H1 (cell line): ENCODE measurements around the gene AP5Z1. TPM values are rescaled to one million over a fixed set of nuclear protein-coding genes. Genes with fewer than 3 reads are reported as not detected.

ENCODE experiments used
- CTCF ChIA-PET: fragments of 300-600 bp; sonication (Branson Sonifier 250); formaldehyde crosslinking; loops from one replicate; lab custom pipeline; 2021; ENCODE audit not compliant: partially characterized antibody; lab: Charles Lee
- POLR2A ChIA-PET: fragments of 300-600 bp; sonication (Branson Sonifier 250); formaldehyde crosslinking; loops from one replicate; lab custom pipeline; 2021; ENCODE audit warnings: inconsistent platforms; ENCODE audit not compliant: partially characterized antibody; lab: Charles Lee
- DNase-seq, 2 experiments: peaks; one replicate each; pipeline versions ENCODE4 v3.0.0 to v3.0.0-alpha.2; 2010 to 2022; ENCODE audit warnings: low spot score in 2 of 2, low read depth in 1 of 2, mixed read lengths in 1 of 2
- FAIRE-seq: peaks from 2 replicates; lab custom pipeline; 2011; peaks lifted over from hg19 to GRCh38; lab: Jason Lieb, UNC
- H2AFZ ChIP-seq: 2 replicates; pipeline ENCODE4 v1.8.1; 2012; ENCODE audit warnings: low read length, inconsistent platforms
- H2AK5ac ChIP-seq: 2 replicates; pipeline ENCODE4 v1.6.1; 2013; ENCODE audit warnings: low read depth, low read length
- H2BK120ac ChIP-seq: replicated peaks from 2 replicates; pipeline ENCODE3; 2013; ENCODE audit warnings: low read depth, low read length, inconsistent platforms
- H2BK12ac ChIP-seq: 2 replicates; pipeline ENCODE4 v1.6.1; 2013; ENCODE audit warnings: low read depth, low read length
- H2BK15ac ChIP-seq: 2 replicates; pipeline ENCODE4 v1.6.1; 2013; ENCODE audit warnings: low read length
- H2BK20ac ChIP-seq: 2 replicates; pipeline ENCODE4 v1.6.1; 2013; ENCODE audit warnings: low read length
- H2BK5ac ChIP-seq: 2 replicates; pipeline ENCODE4 v1.6.1; 2013; ENCODE audit warnings: low read depth, low read length
- H3K14ac ChIP-seq: 2 replicates; pipeline ENCODE4 v1.6.1; 2013; ENCODE audit warnings: inconsistent platforms; ENCODE audit not compliant: insufficient read length
- H3K18ac ChIP-seq: 2 replicates; pipeline ENCODE4 v1.6.1; 2013; ENCODE audit warnings: low read length; ENCODE audit errors: extremely low read depth
- H3K23ac ChIP-seq: 2 replicates; pipeline ENCODE4 v1.6.1; 2013; ENCODE audit warnings: inconsistent platforms; ENCODE audit not compliant: insufficient read length
- H3K23me2 ChIP-seq: 2 replicates; pipeline ENCODE4 v1.6.1; 2013; ENCODE audit warnings: low read depth, low read length
- H3K27ac ChIP-seq: 2 replicates; pipeline ENCODE4 v1.6.1; 2011; ENCODE audit warnings: low read depth, low read length, inconsistent platforms
- H3K27me3 ChIP-seq, 4 experiments: replicated peaks in 1 of 4; 1 replicate in 1 of 4; 2 replicates in 3 of 4; pipeline versions ENCODE4 v1.6.1 to v1.8.1; 2011 to 2013; ENCODE audit warnings: low read length in 3 of 4, mild to moderate bottlenecking in 3 of 4, inconsistent platforms in 2 of 4, mixed read lengths in 2 of 4, moderate library complexity in 1 of 4; ENCODE audit not compliant: control insufficient read depth in 3 of 4, insufficient read depth in 3 of 4; ENCODE audit errors: extremely low read depth in 1 of 4
- H3K36me3 ChIP-seq, 4 experiments: 2 replicates each; pipeline versions ENCODE4 v1.6.1 to v1.8.1; 2011 to 2013; ENCODE audit warnings: mild to moderate bottlenecking in 4 of 4, low read length in 3 of 4, moderate library complexity in 2 of 4, control low read depth in 1 of 4, inconsistent platforms in 1 of 4; ENCODE audit not compliant: insufficient read depth in 4 of 4, control insufficient read depth in 2 of 4
- H3K4ac ChIP-seq: replicated peaks from 2 replicates; pipeline ENCODE3; 2013; ENCODE audit warnings: low read length, low read depth, mixed read lengths, inconsistent platforms; ENCODE audit not compliant: insufficient read length
- H3K4me1 ChIP-seq, 4 experiments: replicated peaks in 1 of 4; 1 replicate in 1 of 4; 2 replicates in 3 of 4; pipeline versions ENCODE4 v1.6.1 to v1.8.1; 2011 to 2013; ENCODE audit warnings: low read length in 3 of 4, inconsistent platforms in 2 of 4, mixed read lengths in 1 of 4; ENCODE audit not compliant: insufficient read depth in 4 of 4, control insufficient read depth in 3 of 4
- H3K4me2 ChIP-seq, 2 experiments: 2 replicates each; pipeline versions ENCODE4 v1.6.1 to v1.8.1; 2011 to 2013; ENCODE audit warnings: low read depth in 2 of 2, low read length in 2 of 2, control low read depth in 1 of 2, inconsistent platforms in 1 of 2, mild to moderate bottlenecking in 1 of 2; ENCODE audit not compliant: insufficient read depth in 1 of 2
- H3K4me3 ChIP-seq, 4 experiments: fragments of 200-600, 300-600 bp in 1 of 4; sonication (generic), shearing (Covaris generic), sonication (Bioruptor Twin) in 1 of 4; 2 replicates each; pipeline versions ENCODE4 v1.5.1 to v1.8.1; 2011 to 2016; ENCODE audit warnings: low read length in 4 of 4, low read depth in 3 of 4, control low read depth in 2 of 4, inconsistent platforms in 2 of 4, mild to moderate bottlenecking in 2 of 4, mixed read lengths in 1 of 4, moderate library complexity in 1 of 4; ENCODE audit not compliant: insufficient read depth in 2 of 4; ENCODE audit errors: extremely low read depth in 1 of 4
- H3K56ac ChIP-seq: replicated peaks from 2 replicates; pipeline ENCODE3; 2013; ENCODE audit warnings: low read depth, mild to moderate bottlenecking, mixed read lengths, low read length, inconsistent platforms; ENCODE audit not compliant: insufficient read length
- H3K79me1 ChIP-seq: 2 replicates; pipeline ENCODE4 v1.6.1; 2013; ENCODE audit warnings: low read depth, low read length, control low read depth
- H3K79me2 ChIP-seq, 2 experiments: 2 replicates each; pipeline versions ENCODE4 v1.6.1 to v1.8.1; 2012 to 2013; ENCODE audit warnings: low read length in 2 of 2, mild to moderate bottlenecking in 2 of 2, inconsistent platforms in 1 of 2; ENCODE audit not compliant: insufficient read depth in 2 of 2, control insufficient read depth in 1 of 2
- H3K9ac ChIP-seq, 4 experiments: replicated peaks in 1 of 4; 1 replicate in 1 of 4; 2 replicates in 3 of 4; pipeline versions ENCODE4 v1.6.1 to v1.8.1; 2011 to 2013; ENCODE audit warnings: low read depth in 3 of 4, low read length in 3 of 4, control low read depth in 2 of 4, mild to moderate bottlenecking in 2 of 4, moderate library complexity in 2 of 4, inconsistent platforms in 1 of 4; ENCODE audit errors: extremely low read depth in 1 of 4
- H3K9me3 ChIP-seq, 2 experiments: 2 replicates each; pipeline versions ENCODE4 v1.6.1 to v1.8.1; 2012 to 2013; ENCODE audit warnings: mild to moderate bottlenecking in 2 of 2, moderate library complexity in 2 of 2, control low read depth in 1 of 2, inconsistent platforms in 1 of 2, low read depth in 1 of 2, low read length in 1 of 2, mixed read lengths in 1 of 2; ENCODE audit not compliant: insufficient read depth in 2 of 2
- H4K20me1 ChIP-seq, 2 experiments: replicated peaks in 1 of 2; 2 replicates each; pipeline versions ENCODE3 to v1.8.1; 2011 to 2013; ENCODE audit warnings: inconsistent platforms in 2 of 2, low read length in 2 of 2, mild to moderate bottlenecking in 1 of 2; ENCODE audit not compliant: insufficient read depth in 2 of 2, control insufficient read depth in 1 of 2
- H4K5ac ChIP-seq: 2 replicates; pipeline ENCODE4 v1.6.1; 2013; ENCODE audit warnings: low read length, low read depth, mixed read lengths, inconsistent platforms; ENCODE audit not compliant: insufficient read length
- H4K8ac ChIP-seq: 2 replicates; pipeline ENCODE4 v1.8.0; 2013; ENCODE audit warnings: mild to moderate bottlenecking, moderate library complexity, low read length, inconsistent platforms; ENCODE audit not compliant: insufficient read depth; ENCODE audit errors: extremely low read depth
- H4K91ac ChIP-seq: replicated peaks from 2 replicates; pipeline ENCODE3; 2013; ENCODE audit warnings: low read length, mixed read lengths, inconsistent platforms; ENCODE audit not compliant: insufficient read length
- CREB1 ChIP-seq: IDR thresholded peaks from 2 replicates; pipeline ENCODE4 v1.6.1; 2012; ENCODE audit warnings: inconsistent platforms
- SP1 ChIP-seq: IDR thresholded peaks from 2 replicates; pipeline ENCODE4 v1.6.1; 2011; ENCODE audit warnings: low read depth, low read length
- SP4 ChIP-seq: IDR thresholded peaks from 2 replicates; pipeline ENCODE4 v1.6.1; 2012; ENCODE audit warnings: low read length, inconsistent platforms
- WGBS, 2 experiments: shearing (Covaris generic) in 1 of 2; methylation state at CpG; one replicate each; pipeline versions ENCODE4 v1.1.6 to v1.1.7; 2013 to 2015; ENCODE audit warnings: low lambda C conversion rate in 2 of 2, mixed read lengths in 2 of 2, inconsistent platforms in 1 of 2, low coverage in 1 of 2, missing lambda C conversion rate in 1 of 2; ENCODE audit not compliant: insufficient replicate concordance in 2 of 2, insufficient coverage in 1 of 2, insufficient read length in 1 of 2; ENCODE audit errors: extremely low coverage in 1 of 2, missing lambda C conversion rate in 1 of 2; 5-methylcytosine and 5-hydroxymethylcytosine counted together
- polyA plus RNA-seq, 7 experiments: library from polyadenylated mRNA; depleted of rRNA in 3 of 7; stranded (reverse) in 5 of 7; unstranded in 2 of 7; fragments of >200 nt in 5 of 7; fragments of 200-250 nt in 2 of 7; gene quantifications; 1 replicate in 5 of 7; 2 replicates in 1 of 7; 4 replicates in 1 of 7; pipeline versions ENCODE4 v1.2.1 to v1.2.3, GENCODE V29; 2011 to 2013; ENCODE audit warnings: missing spikeins in 2 of 7, mixed read lengths in 2 of 7
- total RNA-seq: library from RNA; stranded (reverse); fragmentation: NEBNext Ultra II Directional; extraction: Animal tissue kit (Norgen Biotek cat#: 25700); gene quantifications from 2 replicates; pipeline ENCODE4 v1.2.1, GENCODE V29; 2021

The AP5Z1 gene
- total and polyA plus RNA-seq, 2 of the 8 experiments (the other 6 are each of a cell fraction or from before 2014, with no cell fraction given) = 24.0 to 24.7 TPM

- H3K79me1 ChIP-seq = no peaks in the 10 kb centered on the region
- WGBS, 2 experiments = 91% methylated on average over 20 of the region's 21 CpGs; no CpG with 5 or more reads in 1 of the 2 experiments
- H3K14ac ChIP-seq = no peak overlapping the region
- no peak overlapping the region for H3K56ac ChIP-seq
- no peak overlapping the region for H2AFZ ChIP-seq
- H3K23ac ChIP-seq = no peak overlapping the region
- no peak overlapping the region for H4K8ac ChIP-seq
- ChIA-PET CTCF (interaction anchor here (0.7 to 1.9 kb wide), 3 partner anchors 9 to 35 kb away, joined by 3 to 5 read pairs (median 3); no protein-coding TSS in a partner anchor), POLR2A (interaction anchor here (1.6 kb wide), 1 partner anchor 11 kb away, joined by 6 read pairs; the partner anchor contains the start of gene AP5Z1)
- FAIRE-seq = no peak
- H2BK120ac ChIP-seq = no peak overlapping the region
- peaks cover 0 to 1% of the 10 kb centered on the region in 2 experiments for H4K20me1 ChIP-seq
- no peak overlapping the region for H3K4me2 ChIP-seq
- DNase-seq = no peak
- no peaks in the 10 kb centered on the region for H3K23me2 ChIP-seq
- no peak overlapping the region for H2AK5ac ChIP-seq
- H3K18ac ChIP-seq = no peak overlapping the region
- H3K9me3 ChIP-seq = no peaks in the 10 kb centered on the region
- TF ChIP-seq CREB1 = no peak
- no peak for TF ChIP-seq SP1
- no peak for TF ChIP-seq SP4
- no peaks in the 10 kb centered on the region for H3K27me3 ChIP-seq
- no peak overlapping the region for H2BK12ac ChIP-seq
- H3K4ac ChIP-seq = no peak overlapping the region
- no peaks in the 10 kb centered on the region for H3K4me1 ChIP-seq
- no peak overlapping the region for H3K27ac ChIP-seq
- no peak overlapping the region for H2BK15ac ChIP-seq
- H2BK5ac ChIP-seq = no peak overlapping the region
- no peak overlapping the region for H4K91ac ChIP-seq
- H4K5ac ChIP-seq = no peak overlapping the region
- H2BK20ac ChIP-seq = no peak overlapping the region
- no peaks in the 10 kb centered on the region for H3K79me2 ChIP-seq
- no peak overlapping the region for H3K4me3 ChIP-seq
- peaks cover 0 to 5% (median 0%) of the 10 kb centered on the region in 4 experiments; a peak in 3 of 8 replicates for H3K36me3 ChIP-seq
- H3K9ac ChIP-seq = no peak overlapping the region
These were observed 11.6 kb upstream of the AP5Z1 start for GRCh38 chr7:4763794-4764185.
